ENCODE measurements around the gene SNAPIN.
"Not testable (repeated sequence)": the region's sequence is repeated elsewhere in the genome, so short reads cannot be mapped to it uniquely, and the experiment has no call there.

SNAPIN gene

GRCh38 chr1:153647346-153647714 lies 11.2 kb upstream of the SNAPIN start:
- peak; percentile 13 for DNase-seq (ENCODE audit: low spot score)

GRCh38 chr1:153648000-153648643 lies 10.4 kb upstream of the SNAPIN start:
- peak; percentile 40 for DNase-seq (ENCODE audit: low spot score)

GRCh38 chr1:153649137-153649862 lies 9.2 kb upstream of the SNAPIN start:
- DNase-seq (ENCODE audit: low spot score): no peak

- no peak for DNase-seq (ENCODE audit: low spot score)
Measured at GRCh38 chr1:153649863-153650235, 8.7 kb upstream of the SNAPIN start.

GRCh38 chr1:153651771-153652170 lies 6.7 kb upstream of the SNAPIN start:
- DNase-seq (ENCODE audit: low spot score): no peak

GRCh38 chr1:153652805-153653500 lies 5.5 kb upstream of the SNAPIN start:
- DNase-seq (ENCODE audit: low spot score): peak; percentile 91

GRCh38 chr1:153655333-153655732 lies 3.2 kb upstream of the SNAPIN start:
- no peak for DNase-seq (ENCODE audit: low spot score)

- no peak for DNase-seq (ENCODE audit: low spot score)
Measured at GRCh38 chr1:153659175-153659534, 652 bp downstream of the SNAPIN start.

GRCh38 chr1:153659656-153660055 lies 1.2 kb downstream of the SNAPIN start:
- no peak for DNase-seq (ENCODE audit: low spot score)

- DNase-seq (ENCODE audit: low spot score): no peak
Measured at GRCh38 chr1:153661111-153661708, 2.7 kb downstream of the SNAPIN start.

- no peak for DNase-seq (ENCODE audit: low spot score)
Measured at GRCh38 chr1:153662269-153662668, 3.8 kb downstream of the SNAPIN start.

- no peak for DNase-seq (ENCODE audit: low spot score)
Measured at GRCh38 chr1:153663211-153663610, 4.7 kb downstream of the SNAPIN start.

GRCh38 chr1:153667439-153667838 lies 8.9 kb downstream of the SNAPIN start:
- DNase-seq (ENCODE audit: low spot score): no peak

- DNase-seq (ENCODE audit: low spot score): not testable (repeated sequence)
Measured at GRCh38 chr1:153668672-153669071, 10.2 kb downstream of the SNAPIN start.

GRCh38 chr1:153669606-153670005 lies 11.1 kb downstream of the SNAPIN start:
- no peak for DNase-seq (ENCODE audit: low spot score)

GRCh38 chr1:153670257-153670858 lies 11.9 kb downstream of the SNAPIN start:
- DNase-seq (ENCODE audit: low spot score): no peak

- DNase-seq (ENCODE audit: low spot score): peak; percentile 100
Measured at GRCh38 chr1:153670859-153671627, 12.5 kb downstream of the SNAPIN start, which contains the start of gene ILF2. ILF2 (minus strand) TSS chr1:153670993; CDS start chr1:153670922, 71 bp downstream.

- DNase-seq (ENCODE audit: low spot score): not testable (repeated sequence)
Measured at GRCh38 chr1:153671628-153672353, 13.3 kb downstream of the SNAPIN start.

- DNase-seq (ENCODE audit: low spot score): no peak
Measured at GRCh38 chr1:153673511-153673910, 15.0 kb downstream of the SNAPIN start.

- peak; percentile 49 for DNase-seq (ENCODE audit: low spot score)
Measured at GRCh38 chr1:153677718-153678518, 19.4 kb downstream of the SNAPIN start.

Measured in kidney tubule cell (primary cell).